Loucy (cell line): Measurements from ENCODE around the gene USP19.

Experiments used
- EZH2phosphoT487 ChIP-seq: fragments of 200-600 bp; IDR thresholded peaks from 2 replicates; pipeline ENCODE4 v1.6.1; 2018; ENCODE audit warnings: antibody characterized with exemption, mild to moderate bottlenecking, moderate library complexity, borderline replicate concordance
- TF ChIP-seq, protein P1 (sequence below): fragments of 200-600 bp; sonication (generic); conservative IDR thresholded peaks from 2 replicates; pipeline ENCODE4 v1.5.1; 2014; ENCODE audit warnings: mild to moderate bottlenecking, antibody characterized with exemption, low read length

GRCh38 chr3:49076116-49076515 lies 44.5 kb downstream of the USP19 start:
- TF ChIP-seq, protein P1, sequence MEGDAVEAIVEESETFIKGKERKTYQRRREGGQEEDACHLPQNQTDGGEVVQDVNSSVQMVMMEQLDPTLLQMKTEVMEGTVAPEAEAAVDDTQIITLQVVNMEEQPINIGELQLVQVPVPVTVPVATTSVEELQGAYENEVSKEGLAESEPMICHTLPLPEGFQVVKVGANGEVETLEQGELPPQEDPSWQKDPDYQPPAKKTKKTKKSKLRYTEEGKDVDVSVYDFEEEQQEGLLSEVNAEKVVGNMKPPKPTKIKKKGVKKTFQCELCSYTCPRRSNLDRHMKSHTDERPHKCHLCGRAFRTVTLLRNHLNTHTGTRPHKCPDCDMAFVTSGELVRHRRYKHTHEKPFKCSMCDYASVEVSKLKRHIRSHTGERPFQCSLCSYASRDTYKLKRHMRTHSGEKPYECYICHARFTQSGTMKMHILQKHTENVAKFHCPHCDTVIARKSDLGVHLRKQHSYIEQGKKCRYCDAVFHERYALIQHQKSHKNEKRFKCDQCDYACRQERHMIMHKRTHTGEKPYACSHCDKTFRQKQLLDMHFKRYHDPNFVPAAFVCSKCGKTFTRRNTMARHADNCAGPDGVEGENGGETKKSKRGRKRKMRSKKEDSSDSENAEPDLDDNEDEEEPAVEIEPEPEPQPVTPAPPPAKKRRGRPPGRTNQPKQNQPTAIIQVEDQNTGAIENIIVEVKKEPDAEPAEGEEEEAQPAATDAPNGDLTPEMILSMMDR = no peak
- TF ChIP-seq EZH2phosphoT487 = no peak
